ENCODE results near the gene GGA3.
"Not testable (repeated sequence)": the region's sequence is repeated elsewhere in the genome, so short reads cannot be mapped to it uniquely, and the experiment has no call there.

GGA3 gene

DNA sequence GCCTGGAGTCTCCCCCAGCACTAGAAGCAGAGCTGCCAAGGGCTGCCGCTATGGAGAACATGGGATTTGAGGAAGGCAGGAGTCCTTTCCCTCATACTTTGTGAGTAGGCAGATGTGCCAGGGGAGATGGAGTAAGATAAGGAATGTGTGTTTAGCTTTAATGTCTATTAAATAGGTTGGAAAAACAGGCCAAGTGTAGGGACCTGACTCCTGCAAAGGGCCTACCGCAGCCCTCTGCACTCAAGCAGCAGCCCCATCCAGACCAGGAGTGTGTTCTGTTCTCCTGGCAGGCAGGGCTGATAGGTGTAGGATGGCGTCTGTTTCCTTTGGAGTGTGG is 11.4 kb upstream of the GGA3 start:
- DNase-seq (ENCODE audit: low read depth) = no peak

- no peak for DNase-seq (ENCODE audit: low read depth)
Observed at GRCh38 chr17:75271955-75272847, 10.8 kb upstream of the GGA3 start.

- no peak for DNase-seq (ENCODE audit: low read depth)
Observed at GRCh38 chr17:75271233-75271954, 10.0 kb upstream of the GGA3 start.

- no peak for DNase-seq (ENCODE audit: low read depth)
Observed at GRCh38 chr17:75270966-75271232, 9.5 kb upstream of the GGA3 start, which contains the start of gene MIF4GD. Gene MIF4GD (minus strand): TSS chr17:75271231. CDS start chr17:75270195, 1,036 bp downstream.

- peak; percentile 18 for DNase-seq (ENCODE audit: low read depth)
Observed at GRCh38 chr17:75270218-75270965, 9.0 kb upstream of the GGA3 start.

DNA sequence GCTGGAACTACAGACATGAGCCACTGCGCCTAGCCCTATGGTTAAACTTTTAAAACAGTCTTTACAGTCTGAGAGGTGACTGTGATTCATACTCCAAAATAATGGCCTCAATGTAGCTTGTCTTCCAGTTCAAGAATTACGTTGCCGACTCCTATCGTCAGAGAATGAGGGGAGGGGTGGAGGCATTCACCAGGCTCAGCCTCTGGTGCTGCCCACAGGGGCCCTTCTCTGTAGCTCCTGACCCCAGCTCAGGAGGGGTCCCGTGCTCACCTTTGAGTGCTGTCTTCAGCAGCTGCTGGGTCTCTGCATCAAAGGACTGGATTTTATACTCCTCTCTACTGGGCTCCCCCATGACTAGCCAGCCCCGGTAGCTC is 8.4 kb upstream of the GGA3 start:
- no peak for DNase-seq (ENCODE audit: low read depth)

DNA sequence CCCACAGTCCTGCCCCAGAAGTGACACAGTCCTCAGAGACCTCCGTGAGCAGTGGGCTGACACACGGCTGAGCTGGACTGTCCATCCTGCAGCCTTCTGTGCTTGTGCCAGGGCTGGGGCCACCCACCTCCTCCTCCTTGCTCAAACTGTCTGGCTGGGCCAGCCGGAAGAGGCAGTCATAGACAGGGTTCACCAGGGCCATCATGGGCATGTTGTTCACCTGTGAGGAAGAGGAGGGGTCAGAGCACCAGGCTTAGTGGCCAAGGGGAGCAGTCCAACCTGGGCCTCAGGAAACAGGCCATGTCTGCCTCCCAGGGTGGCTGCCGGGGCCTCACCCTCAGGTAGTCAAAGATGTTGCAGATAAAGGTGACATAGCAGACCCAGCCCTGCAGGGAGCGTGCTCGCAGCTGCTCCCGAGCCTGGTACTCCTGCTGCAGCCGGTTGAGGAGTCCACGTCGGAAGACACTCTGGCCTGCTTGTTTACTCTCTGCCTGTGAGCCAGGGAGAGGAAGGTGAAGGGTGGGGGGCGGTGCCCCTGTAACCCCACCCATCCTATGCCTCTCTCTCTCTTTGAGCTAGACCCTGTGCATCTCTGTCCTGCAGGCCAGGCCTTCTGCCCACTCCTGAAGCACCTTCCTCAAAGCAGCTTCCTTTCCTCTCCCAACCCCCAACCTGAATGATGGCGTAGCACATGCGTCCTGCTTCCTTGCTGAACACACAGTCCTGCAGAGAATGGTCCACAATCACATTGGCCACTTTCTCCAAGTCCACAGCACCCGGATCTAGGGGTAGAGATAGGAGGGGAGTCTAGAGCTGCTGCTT is 6.2 kb upstream of the GGA3 start:
- DNase-seq (ENCODE audit: low read depth) = no peak

DNA sequence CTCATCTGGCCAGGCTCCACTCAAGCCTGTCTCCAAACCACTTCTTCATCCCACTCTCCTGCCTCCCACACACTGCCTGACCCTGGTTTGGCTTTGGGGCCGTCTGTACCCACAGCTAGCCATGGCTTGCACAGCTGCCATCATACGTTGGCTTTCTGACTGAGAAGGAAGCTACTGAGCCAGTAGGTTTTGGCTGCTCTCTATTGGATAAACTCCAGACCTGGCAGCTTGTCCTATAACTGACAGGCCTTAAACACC is 5.7 kb upstream of the GGA3 start:
- no peak for DNase-seq (ENCODE audit: low read depth)

DNA sequence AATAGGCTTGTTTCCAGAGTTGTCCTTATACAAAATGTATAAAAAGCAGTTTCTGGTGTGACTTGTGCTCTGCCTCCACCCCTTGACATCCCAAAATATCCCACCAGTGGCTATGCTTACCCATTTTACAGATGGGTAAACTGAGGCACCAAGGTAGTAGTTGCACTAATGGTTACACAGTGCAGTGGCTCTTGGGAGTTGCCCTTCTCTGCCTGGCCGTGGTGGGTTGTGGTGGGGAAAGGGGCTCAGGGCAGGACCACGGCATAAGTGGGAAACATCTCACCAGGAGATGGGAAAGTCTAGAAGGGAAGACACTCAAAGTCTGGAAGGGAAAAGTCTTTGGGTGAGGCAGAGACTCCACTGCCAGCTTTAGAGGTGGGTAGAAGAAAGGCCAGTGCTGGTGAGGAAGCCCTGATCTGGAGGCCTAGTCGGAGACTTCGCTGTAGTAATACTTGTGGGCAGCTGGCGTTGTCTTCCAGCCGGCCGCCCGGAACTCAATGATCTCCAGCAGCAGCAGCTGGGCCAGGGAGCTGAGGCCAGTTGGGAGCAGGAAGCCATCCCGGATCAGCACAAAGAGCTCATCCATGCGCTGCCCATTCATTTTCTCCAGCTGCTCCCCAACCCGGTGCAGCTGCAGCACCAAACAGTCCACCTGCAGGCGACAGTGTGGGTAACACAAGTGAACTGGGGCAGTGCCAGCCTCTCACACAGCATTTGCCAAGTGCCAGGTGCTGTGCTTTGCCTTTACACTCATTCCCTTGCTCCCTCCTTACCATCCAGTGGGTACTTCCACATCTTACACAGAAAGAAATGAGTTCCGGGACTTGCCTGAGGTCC is 5.1 kb upstream of the GGA3 start:
- no peak for DNase-seq (ENCODE audit: low read depth)

GRCh38 chr17:75265614-75266315 is 4.4 kb upstream of the GGA3 start:
- DNase-seq (ENCODE audit: low read depth) = no peak

GRCh38 chr17:75263055-75263454 is 1.6 kb upstream of the GGA3 start:
- DNase-seq (ENCODE audit: low read depth) = no peak

GRCh38 chr17:75262112-75262606 is 753 bp upstream of the GGA3 start:
- DNase-seq (ENCODE audit: low read depth) = no peak

- no peak for DNase-seq (ENCODE audit: low read depth)
Observed at GRCh38 chr17:75260641-75261335, 618 bp downstream of the GGA3 start.

- DNase-seq (ENCODE audit: low read depth) = not testable (repeated sequence)
Observed at GRCh38 chr17:75257228-75257627, 4.2 kb downstream of the GGA3 start.

- DNase-seq (ENCODE audit: low read depth) = not testable (repeated sequence)
Observed at GRCh38 chr17:75255954-75256698, 5.3 kb downstream of the GGA3 start.

DNA sequence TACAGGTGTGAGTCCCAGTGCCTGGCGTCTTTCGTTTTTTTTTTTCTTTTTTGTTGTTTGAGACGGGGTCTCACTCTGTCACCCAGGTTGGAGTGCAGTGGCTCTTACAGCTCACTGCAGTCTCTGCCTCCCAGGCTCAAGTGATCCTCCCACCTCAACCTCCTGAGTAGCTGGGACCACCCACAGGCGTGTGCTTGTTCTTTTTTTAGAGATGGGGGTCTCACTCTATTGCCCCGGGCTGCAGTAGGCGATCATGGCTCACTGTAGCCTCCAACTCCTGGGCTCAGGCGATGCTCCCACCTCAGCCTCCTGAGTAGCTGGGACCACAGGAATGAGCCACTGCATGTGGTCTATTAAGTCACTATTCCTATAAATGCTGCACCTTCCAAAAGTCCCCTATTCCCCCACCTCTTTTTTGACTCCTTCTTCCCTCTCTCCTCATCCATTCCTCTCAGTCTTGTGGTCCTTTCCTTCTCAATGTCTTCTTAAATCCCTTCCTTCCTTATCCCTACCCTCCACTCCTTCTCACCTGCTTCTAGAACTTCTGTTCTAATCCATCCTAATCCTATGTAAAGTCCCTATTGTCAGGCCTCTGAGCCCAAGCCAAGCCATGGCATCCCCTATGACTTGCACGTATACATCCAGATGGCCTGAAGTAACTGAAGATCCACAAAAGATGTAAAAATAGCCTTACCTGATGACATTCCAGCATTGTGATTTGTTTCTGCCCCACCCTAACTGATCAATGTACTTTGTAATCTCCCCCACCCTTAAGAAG is 9.2 kb downstream of the GGA3 start:
- no peak for DNase-seq (ENCODE audit: low read depth)

- no peak for DNase-seq (ENCODE audit: low read depth)
Observed at GRCh38 chr17:75250009-75250471, 11.4 kb downstream of the GGA3 start.

DNA sequence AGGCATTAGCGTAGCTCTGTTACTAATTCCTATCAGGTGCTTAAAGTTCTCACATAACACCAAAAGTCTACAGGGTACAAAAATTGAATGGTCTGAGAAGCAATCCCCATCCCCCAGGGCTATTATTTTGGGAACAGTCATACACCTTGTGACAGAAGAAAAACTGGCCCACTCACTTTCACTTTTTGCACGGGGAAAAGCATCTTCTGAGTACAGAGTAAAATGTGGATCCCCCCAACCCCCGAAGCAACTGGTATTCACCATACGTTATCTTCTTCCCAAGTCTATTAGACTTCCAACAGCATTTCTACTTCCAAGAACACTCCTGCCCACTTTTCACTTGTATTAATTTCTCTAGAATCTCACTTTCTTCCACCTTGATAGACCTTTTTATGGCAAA is 11.8 kb downstream of the GGA3 start:
- no peak for DNase-seq (ENCODE audit: low read depth)

Data from non-pigmented ciliary epithelial cell (primary cell).